ENCODE measurements around the gene ELP1.
"Not testable (repeated sequence)": the region's sequence is repeated elsewhere in the genome, so short reads cannot be mapped to it uniquely, and the experiment has no call there.

The ELP1 gene

DNA sequence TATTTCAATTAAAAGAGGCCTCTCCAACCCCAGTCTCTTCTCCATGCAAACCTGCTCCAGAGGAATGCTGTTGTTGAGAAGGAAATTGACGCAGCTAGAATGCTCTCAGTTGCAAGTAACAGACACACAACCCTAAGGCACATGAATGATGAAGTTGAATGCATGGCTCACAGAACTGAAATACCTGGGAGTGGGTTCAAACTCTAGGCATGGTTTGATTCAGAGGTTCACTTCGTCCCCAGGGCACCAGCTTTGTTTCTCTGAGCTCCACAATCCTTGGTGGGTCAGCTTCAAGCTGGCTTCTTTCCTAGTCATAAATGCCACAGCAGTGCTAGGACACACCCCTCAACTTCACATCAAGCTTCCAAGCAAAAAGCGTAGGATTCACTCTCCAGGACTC lies 82.8 kb downstream of the ELP1 start:
- no peak for DNase-seq

DNA sequence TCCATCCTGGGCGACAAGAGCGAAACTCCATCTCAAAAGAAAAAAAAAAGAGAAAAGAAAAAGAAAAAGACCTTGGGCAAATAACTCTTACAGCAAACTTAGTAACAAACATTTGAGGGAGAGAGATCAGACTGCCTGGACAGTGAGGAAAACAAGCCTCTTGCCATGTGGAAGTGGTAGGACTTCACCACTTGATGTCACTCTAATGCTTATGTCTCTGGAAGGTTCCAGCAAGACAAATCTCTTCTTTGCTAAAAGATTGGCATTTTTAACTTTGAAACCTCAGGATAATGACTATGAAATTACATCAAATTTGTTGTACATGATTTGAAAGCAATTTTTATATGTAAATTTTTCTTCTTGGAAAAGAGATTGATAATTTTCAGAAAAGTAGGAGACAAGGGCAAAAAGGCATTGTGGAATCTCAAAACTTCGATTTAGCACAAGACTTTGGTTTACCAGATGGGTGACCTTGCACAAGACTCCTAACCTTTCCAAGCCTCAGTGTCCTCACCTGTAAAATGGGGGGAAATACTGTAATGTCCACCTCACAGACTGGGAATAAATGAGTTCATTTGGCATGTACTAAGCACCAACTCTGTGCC lies 83.5 kb downstream of the ELP1 start:
- peak; percentile 15 for DNase-seq

GRCh38 chr9:108848296-108848695 lies 85.6 kb downstream of the ELP1 start:
- DNase-seq: not testable (repeated sequence)

- no peak for DNase-seq
Measured at GRCh38 chr9:108845947-108846346, 88.0 kb downstream of the ELP1 start.

GRCh38 chr9:108845507-108845906 lies 88.4 kb downstream of the ELP1 start:
- DNase-seq: no peak

DNA sequence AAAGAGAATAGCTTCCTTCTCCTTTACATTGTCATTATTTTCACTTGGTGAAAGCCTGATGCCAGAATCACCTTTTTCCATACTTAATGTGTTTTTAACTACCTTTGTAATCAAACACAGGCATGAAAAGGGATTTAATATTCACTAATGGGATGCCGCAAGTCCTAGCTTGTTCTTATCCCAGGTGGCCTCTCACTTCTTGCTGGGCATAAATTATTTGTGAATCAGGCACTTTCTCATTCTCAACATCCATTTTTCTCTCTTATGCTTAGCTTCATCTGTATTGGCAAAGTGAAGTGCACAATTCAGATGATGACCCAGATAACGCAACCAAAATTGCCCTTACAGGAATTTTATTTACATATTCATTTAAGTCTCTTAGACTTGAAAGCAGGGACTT lies 89.1 kb downstream of the ELP1 start:
- DNase-seq: no peak

- no peak for DNase-seq
Measured at GRCh38 chr9:108844391-108844790, 89.5 kb downstream of the ELP1 start.

GRCh38 chr9:108842610-108843295 lies 91.2 kb downstream of the ELP1 start:
- no peak for DNase-seq

DNA sequence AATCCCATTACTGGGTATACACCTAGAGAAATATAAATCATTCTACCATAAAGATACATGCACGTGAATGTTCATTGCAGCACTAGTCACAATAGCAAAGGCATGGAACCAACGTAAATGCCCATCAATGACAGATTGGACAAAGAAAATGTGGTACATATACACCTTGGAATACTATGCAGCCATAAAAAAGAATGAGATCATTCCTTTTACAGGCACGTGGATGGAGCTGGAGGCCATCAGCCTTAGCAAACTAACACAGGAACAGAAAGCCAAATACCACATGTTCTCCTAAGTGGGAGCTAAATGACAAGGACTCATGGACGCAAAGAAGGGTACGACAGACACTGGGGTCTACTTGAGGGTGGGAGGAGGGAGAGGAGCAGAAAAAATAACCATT lies 94.4 kb downstream of the ELP1 start:
- DNase-seq: not testable (repeated sequence)

DNA sequence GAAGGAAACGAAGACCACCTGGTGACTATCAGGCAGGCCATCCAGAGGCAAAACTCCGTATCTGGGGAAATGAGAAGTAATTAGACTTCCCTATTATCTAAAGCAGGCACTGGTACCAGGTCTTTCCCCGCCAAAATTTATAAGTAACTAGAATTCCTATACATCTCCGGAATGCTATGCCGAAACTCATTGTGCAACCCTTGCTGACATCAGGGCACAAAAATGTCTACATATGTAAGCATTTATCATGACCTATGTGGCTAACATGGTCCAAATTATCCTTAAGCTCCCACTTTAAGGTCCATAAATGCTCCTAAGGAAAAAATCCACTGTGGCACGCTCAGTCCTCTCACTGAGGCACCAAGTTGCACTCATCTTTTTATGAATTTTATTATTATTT lies 95.9 kb downstream of the ELP1 start:
- peak; percentile 80 for DNase-seq

DNA sequence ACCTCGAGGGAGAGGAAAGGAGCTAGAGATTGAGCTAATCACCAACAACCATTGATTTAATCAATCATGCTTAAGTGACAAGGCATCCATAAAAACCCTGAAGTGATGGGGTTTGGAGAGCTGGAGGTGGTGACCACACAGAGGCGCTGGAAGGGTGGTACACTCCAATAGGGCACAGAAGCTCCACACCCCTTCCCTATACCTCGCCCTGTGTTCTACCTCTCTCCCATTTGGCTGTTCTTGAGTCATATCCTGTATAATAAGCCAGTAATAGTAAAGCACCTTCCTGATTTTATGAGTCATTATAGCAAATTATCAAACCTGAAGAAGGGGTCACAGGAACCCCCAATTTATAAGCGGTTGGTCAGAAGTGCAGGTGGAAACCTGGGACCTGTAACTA lies 96.4 kb downstream of the ELP1 start:
- peak; percentile 20 for DNase-seq

DNA sequence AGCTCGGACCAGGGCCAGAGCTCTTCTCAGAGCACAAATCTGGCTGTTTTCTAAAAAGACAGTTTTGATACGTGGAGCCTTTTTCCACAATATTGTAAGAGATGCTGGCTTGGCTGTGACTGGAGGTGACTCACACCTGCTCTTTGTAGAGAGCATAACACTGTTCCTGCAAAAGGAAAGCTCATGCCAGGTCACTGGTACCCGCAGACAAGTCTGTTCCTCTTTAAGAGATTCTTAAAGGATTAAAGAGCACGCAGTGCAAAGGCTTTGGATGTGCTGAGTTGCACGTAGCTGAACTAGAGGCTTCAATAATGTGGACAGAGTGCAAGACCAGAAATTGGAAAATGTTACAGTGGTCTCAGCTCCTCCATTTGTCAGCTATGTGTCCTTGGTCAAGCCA lies 97.1 kb downstream of the ELP1 start:
- peak; percentile 30 for DNase-seq

DNA sequence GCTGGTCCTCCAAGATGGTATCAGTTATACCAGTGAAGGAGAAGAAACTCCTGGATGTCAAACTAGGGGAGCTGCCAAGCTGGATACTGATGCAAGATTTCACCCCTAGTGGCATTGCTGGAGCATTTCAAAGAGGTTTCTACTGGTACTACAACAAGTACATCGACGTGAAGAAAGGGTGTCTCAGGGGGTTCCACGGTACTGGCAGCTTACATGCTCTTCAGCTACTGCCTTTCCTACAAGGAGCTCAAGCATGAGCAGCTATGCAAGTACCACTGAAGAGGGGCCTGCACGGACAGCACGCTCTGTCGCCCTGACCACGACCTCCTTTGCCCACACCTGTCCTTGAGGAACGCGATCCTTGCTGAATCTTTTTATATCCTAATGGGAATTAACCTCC lies 97.6 kb downstream of the ELP1 start:
- DNase-seq: no peak

- DNase-seq: peak; percentile 43
Measured at GRCh38 chr9:108835831-108836230, 98.1 kb downstream of the ELP1 start.

GRCh38 chr9:108834959-108835665 lies 98.8 kb downstream of the ELP1 start:
- DNase-seq: peak; percentile 49

- no peak for DNase-seq
Measured at GRCh38 chr9:108832179-108832500, 101.8 kb downstream of the ELP1 start.

GRCh38 chr9:108831496-108832178 lies 102.3 kb downstream of the ELP1 start:
- DNase-seq: peak; percentile 64

DNA sequence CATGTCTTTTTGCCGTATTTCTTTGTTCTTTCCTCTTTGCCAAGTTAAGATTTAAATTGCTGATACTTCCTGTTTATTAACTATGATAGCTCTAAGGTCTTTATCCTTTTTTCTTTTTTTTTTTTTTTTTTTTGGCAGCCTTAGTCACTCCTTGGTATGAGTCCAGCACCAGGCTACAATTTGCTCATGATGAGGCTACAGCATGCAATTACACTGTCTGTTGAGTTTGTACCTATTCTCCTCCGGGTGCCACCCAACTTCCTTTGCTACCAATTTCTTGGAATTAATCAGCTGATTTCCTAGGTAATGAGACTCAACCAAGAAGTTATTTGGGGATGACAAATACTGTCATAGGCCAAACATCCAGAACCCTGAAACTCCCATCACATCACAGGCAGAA lies 103.7 kb downstream of the ELP1 start:
- DNase-seq: peak; percentile 35

DNA sequence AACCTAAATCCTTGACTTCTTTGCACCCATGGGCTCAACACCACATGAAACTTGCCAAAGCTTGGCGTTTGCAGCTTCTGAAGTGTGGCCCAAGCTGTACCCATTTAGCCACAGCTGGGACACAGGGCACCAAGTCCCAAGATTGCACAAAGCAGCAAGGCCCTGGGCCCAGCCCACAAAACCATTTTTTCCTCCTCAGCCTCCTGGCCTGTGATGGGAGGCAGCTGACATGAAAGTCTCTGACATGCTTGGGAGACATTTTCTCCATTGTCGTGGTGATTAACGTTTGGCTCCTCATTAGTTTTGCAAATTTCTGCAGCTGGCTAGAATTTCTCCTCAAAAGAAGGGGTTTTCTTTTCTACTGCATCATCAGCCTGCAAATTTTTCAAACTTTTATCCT lies 110.1 kb downstream of the ELP1 start:
- DNase-seq: no peak

Data from fibroblast of skin of back (primary cell).